C4-2B (cell line): ENCODE data around the gene MINDY2.
"Not testable (repeated sequence)": the region's sequence is repeated elsewhere in the genome, so short reads cannot be mapped to it uniquely, and the experiment has no call there.

ENCODE experiments used
- H3K27ac ChIP-seq: fragments of 450-650 bp; 2 replicates; pipeline ENCODE4 v1.5.1; 2017
- CTCF ChIP-seq: fragments of 450-650 bp; conservative IDR thresholded peaks from 2 replicates; pipeline ENCODE4 v1.5.1; 2017; ENCODE audit warnings: mild to moderate bottlenecking
- ZFX ChIP-seq: fragments of 450-650 bp; IDR thresholded peaks from 2 replicates; pipeline ENCODE4 v1.6.1; 2017

Gene MINDY2

GRCh38 chr15:58764468-58764867 is 6.6 kb upstream of the MINDY2 start:
- no peak overlapping the region for H3K27ac ChIP-seq
- TF ChIP-seq ZFX (no peak), CTCF (no peak)

GRCh38 chr15:58766290-58766689 is 4.8 kb upstream of the MINDY2 start:
- no peak overlapping the region for H3K27ac ChIP-seq
- TF ChIP-seq ZFX (no peak), CTCF (no peak)

GRCh38 chr15:58768601-58769004 is 2.5 kb upstream of the MINDY2 start:
- not testable (repeated sequence) for H3K27ac ChIP-seq

GRCh38 chr15:58770519-58770856 is 614 bp upstream of the MINDY2 start:
- H3K27ac ChIP-seq = peak overlapping the region; percentile 90
- TF ChIP-seq CTCF = no peak
- no peak for TF ChIP-seq ZFX

- peak overlapping the region; percentile 90 for H3K27ac ChIP-seq
- TF ChIP-seq ZFX = no peak
- TF ChIP-seq CTCF = no peak
These were observed 634 bp downstream of the MINDY2 start for GRCh38 chr15:58771621-58772250.

- no peak overlapping the region for H3K27ac ChIP-seq
- TF ChIP-seq ZFX (no peak), CTCF (no peak)
These were observed 1.9 kb downstream of the MINDY2 start for GRCh38 chr15:58773024-58773423.

- no peak for TF ChIP-seq ZFX
- H3K27ac ChIP-seq = no peak overlapping the region
These were observed 4.3 kb downstream of the MINDY2 start for GRCh38 chr15:58775402-58775801.

- TF ChIP-seq CTCF (no peak), ZFX (no peak)
- no peak overlapping the region for H3K27ac ChIP-seq
These were observed 6.0 kb downstream of the MINDY2 start for GRCh38 chr15:58777107-58777506.
